OCI-LY7 (cell line): ENCODE measurements around the gene GRIP1.

Experiments
- EZH2phosphoT487 ChIP-seq: fragments of 200-600 bp; sonication (generic); IDR thresholded peaks from 2 replicates; pipeline ENCODE4 v1.6.1; 2018; ENCODE audit warnings: low read depth, borderline replicate concordance, mild to moderate bottlenecking, mixed run types, antibody characterized with exemption, low read length, moderate library complexity, mixed read lengths
- TF ChIP-seq, protein P1 (sequence below): fragments of 200-600 bp; sonication (generic); conservative IDR thresholded peaks from 2 replicates; pipeline ENCODE4 v1.5.1; 2014; ENCODE audit warnings: mild to moderate bottlenecking, antibody characterized with exemption, low read length, moderate library complexity, mixed read lengths

DNA sequence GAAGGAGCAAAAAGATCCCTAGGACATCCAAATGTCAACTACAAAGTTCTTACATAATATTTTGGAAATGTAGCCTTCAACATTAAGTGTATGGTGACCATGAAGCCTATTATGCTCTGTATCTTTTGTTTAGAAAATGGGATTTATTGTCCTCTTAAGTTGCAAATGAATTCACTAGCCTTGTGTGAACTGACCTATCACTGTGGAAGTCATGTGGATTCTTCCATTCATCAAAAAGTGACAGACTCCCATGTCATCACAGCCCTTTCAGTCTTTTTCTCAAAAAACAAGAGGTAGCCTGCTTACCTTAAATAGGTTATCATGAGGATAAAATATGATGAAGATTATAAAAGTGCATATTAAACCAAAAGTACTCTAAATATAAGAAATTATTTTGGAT is 179.9 kb downstream of the GRIP1 start:
- TF ChIP-seq, protein P1, sequence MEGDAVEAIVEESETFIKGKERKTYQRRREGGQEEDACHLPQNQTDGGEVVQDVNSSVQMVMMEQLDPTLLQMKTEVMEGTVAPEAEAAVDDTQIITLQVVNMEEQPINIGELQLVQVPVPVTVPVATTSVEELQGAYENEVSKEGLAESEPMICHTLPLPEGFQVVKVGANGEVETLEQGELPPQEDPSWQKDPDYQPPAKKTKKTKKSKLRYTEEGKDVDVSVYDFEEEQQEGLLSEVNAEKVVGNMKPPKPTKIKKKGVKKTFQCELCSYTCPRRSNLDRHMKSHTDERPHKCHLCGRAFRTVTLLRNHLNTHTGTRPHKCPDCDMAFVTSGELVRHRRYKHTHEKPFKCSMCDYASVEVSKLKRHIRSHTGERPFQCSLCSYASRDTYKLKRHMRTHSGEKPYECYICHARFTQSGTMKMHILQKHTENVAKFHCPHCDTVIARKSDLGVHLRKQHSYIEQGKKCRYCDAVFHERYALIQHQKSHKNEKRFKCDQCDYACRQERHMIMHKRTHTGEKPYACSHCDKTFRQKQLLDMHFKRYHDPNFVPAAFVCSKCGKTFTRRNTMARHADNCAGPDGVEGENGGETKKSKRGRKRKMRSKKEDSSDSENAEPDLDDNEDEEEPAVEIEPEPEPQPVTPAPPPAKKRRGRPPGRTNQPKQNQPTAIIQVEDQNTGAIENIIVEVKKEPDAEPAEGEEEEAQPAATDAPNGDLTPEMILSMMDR: no peak
- no peak for TF ChIP-seq EZH2phosphoT487
